GM18909 (cell line): ENCODE measurements around the gene MRPL33.

Source experiments
- ATAC-seq: cut with Tn5 transposase; IDR thresholded peaks from one replicate; pipeline ENCODE4 v1.9.1; 2021; ENCODE audit warnings: mild to moderate bottlenecking; ENCODE audit not compliant: unreplicated experiment, poor library complexity

Gene MRPL33

GRCh38 chr2:27805180-27805579 lies 33.7 kb downstream of the MRPL33 start:
- no peak for ATAC-seq

- ATAC-seq = no peak
These were observed 35.0 kb downstream of the MRPL33 start for GRCh38 chr2:27806311-27807059.

- no peak for ATAC-seq
These were observed 36.0 kb downstream of the MRPL33 start for GRCh38 chr2:27807476-27807875.

- no peak for ATAC-seq
These were observed 36.9 kb downstream of the MRPL33 start for GRCh38 chr2:27808418-27808817.

- ATAC-seq = no peak
These were observed 37.5 kb downstream of the MRPL33 start for GRCh38 chr2:27808984-27809383.

- ATAC-seq = no peak
These were observed 38.3 kb downstream of the MRPL33 start for GRCh38 chr2:27809761-27810241.

- ATAC-seq = no peak
These were observed 38.9 kb downstream of the MRPL33 start for GRCh38 chr2:27810455-27810854.

GRCh38 chr2:27811768-27812167 lies 40.2 kb downstream of the MRPL33 start:
- no peak for ATAC-seq

- ATAC-seq = no peak
These were observed 43.2 kb downstream of the MRPL33 start for GRCh38 chr2:27814758-27815157.

GRCh38 chr2:27815860-27816438 lies 44.4 kb downstream of the MRPL33 start:
- no peak for ATAC-seq

GRCh38 chr2:27822049-27822448 lies 50.5 kb downstream of the MRPL33 start:
- ATAC-seq = no peak

GRCh38 chr2:27823135-27823534 lies 51.6 kb downstream of the MRPL33 start:
- ATAC-seq = no peak

- no peak for ATAC-seq
These were observed 52.0 kb downstream of the MRPL33 start for GRCh38 chr2:27823569-27823968.

GRCh38 chr2:27824401-27824800 lies 52.9 kb downstream of the MRPL33 start:
- ATAC-seq = no peak

- no peak for ATAC-seq
These were observed 56.8 kb downstream of the MRPL33 start for GRCh38 chr2:27828305-27828704.
